ENCODE measurements around the gene POGZ. TPM values are rescaled to one million over a fixed set of nuclear protein-coding genes. Genes with fewer than 3 reads are reported as not detected.
"Not testable (repeated sequence)": the region's sequence is repeated elsewhere in the genome, so short reads cannot be mapped to it uniquely, and the experiment has no call there.

POGZ gene
- total RNA-seq, 1 donor from 2014 or later, result 145 TPM

GRCh38 chr1:151436985-151437384 lies 22.3 kb downstream of the POGZ start:
- Mint-ChIP-seq H3K27ac (ENCODE audit: unreplicated experiment) (no peak overlapping the region), H3K4me1 (no peaks in the 10 kb centered on the region), H3K9me3 (no peaks in the 10 kb centered on the region), H3K27me3 (ENCODE audit: low read depth) (no peaks in the 10 kb centered on the region), H3K4me3 (no peak overlapping the region), H3K36me3 (ENCODE audit: low read depth) (no peaks in the 10 kb centered on the region)
- no peak for TF ChIP-seq CTCF (conservative IDR thresholded peaks at IDR 0.05)
- DNase-seq (ENCODE audit: low read depth, low spot score), result no peak

- no peak for TF ChIP-seq CTCF (conservative IDR thresholded peaks at IDR 0.05)
- no peaks in the 10 kb centered on the region for H3K9me3 Mint-ChIP-seq
- no peak for DNase-seq (ENCODE audit: low read depth, low spot score)
- H3K36me3 Mint-ChIP-seq (ENCODE audit: low read depth), result peaks cover 2% of the 10 kb centered on the region
- H3K27ac Mint-ChIP-seq (ENCODE audit: unreplicated experiment), result no peak overlapping the region
- no peak overlapping the region for H3K4me3 Mint-ChIP-seq
- no peaks in the 10 kb centered on the region for H3K27me3 Mint-ChIP-seq (ENCODE audit: low read depth)
- no peaks in the 10 kb centered on the region for H3K4me1 Mint-ChIP-seq
Measured at GRCh38 chr1:151435174-151435573, 24.1 kb downstream of the POGZ start.

GRCh38 chr1:151433827-151434226 lies 25.5 kb downstream of the POGZ start:
- H3K27ac Mint-ChIP-seq (ENCODE audit: unreplicated experiment); H3K4me3 Mint-ChIP-seq; H3K4me1 Mint-ChIP-seq; H3K9me3 Mint-ChIP-seq; H3K36me3 Mint-ChIP-seq (ENCODE audit: low read depth); DNase-seq (ENCODE audit: low read depth, low spot score); H3K27me3 Mint-ChIP-seq (ENCODE audit: low read depth): not testable (repeated sequence)

GRCh38 chr1:151428068-151428467 lies 31.2 kb downstream of the POGZ start:
- H3K9me3 Mint-ChIP-seq, result no peaks in the 10 kb centered on the region
- DNase-seq (ENCODE audit: low read depth, low spot score), result no peak
- no peak overlapping the region for H3K4me3 Mint-ChIP-seq
- TF ChIP-seq CTCF (conservative IDR thresholded peaks at IDR 0.05), result no peak
- H3K27ac Mint-ChIP-seq (ENCODE audit: unreplicated experiment), result no peak overlapping the region
- peaks cover 26% of the 10 kb centered on the region for H3K36me3 Mint-ChIP-seq (ENCODE audit: low read depth)
- H3K4me1 Mint-ChIP-seq, result no peaks in the 10 kb centered on the region
- no peaks in the 10 kb centered on the region for H3K27me3 Mint-ChIP-seq (ENCODE audit: low read depth)

- Mint-ChIP-seq H3K9me3 (no peaks in the 10 kb centered on the region), H3K4me1 (no peaks in the 10 kb centered on the region), H3K36me3 (ENCODE audit: low read depth) (peaks cover 26% of the 10 kb centered on the region), H3K27me3 (ENCODE audit: low read depth) (no peaks in the 10 kb centered on the region), H3K4me3 (no peak overlapping the region), H3K27ac (ENCODE audit: unreplicated experiment) (no peak overlapping the region)
- no peak for TF ChIP-seq CTCF (conservative IDR thresholded peaks at IDR 0.05)
- DNase-seq (ENCODE audit: low read depth, low spot score), result no peak
Measured at GRCh38 chr1:151425103-151425502, 34.2 kb downstream of the POGZ start.

GRCh38 chr1:151419819-151420218 lies 39.5 kb downstream of the POGZ start:
- no peak for TF ChIP-seq CTCF (conservative IDR thresholded peaks at IDR 0.05)
- Mint-ChIP-seq H3K27me3 (ENCODE audit: low read depth) (no peaks in the 10 kb centered on the region), H3K4me3 (no peak overlapping the region), H3K27ac (ENCODE audit: unreplicated experiment) (no peak overlapping the region), H3K9me3 (no peaks in the 10 kb centered on the region), H3K36me3 (ENCODE audit: low read depth) (peaks cover 18% of the 10 kb centered on the region), H3K4me1 (no peaks in the 10 kb centered on the region)
- no peak for DNase-seq (ENCODE audit: low read depth, low spot score)
